Thymus (tissue), 14 donors: ENCODE results near the gene OR13H1. TPM values are rescaled to one million over a fixed set of nuclear protein-coding genes. Genes with fewer than 3 reads are reported as not detected.
"Not testable (repeated sequence)": the region's sequence is repeated elsewhere in the genome, so short reads cannot be mapped to it uniquely, and the experiment has no call there.

Source experiments
- DNase-seq, 9 donors: peaks; one replicate each; pipeline ENCODE4 v3.0.0-alpha.2; 2013; ENCODE audit warnings: low spot score in 9 of 9, low read depth in 6 of 9, missing footprints in 1 of 9
- H3K27ac ChIP-seq, 2 donors: one replicate each; pipeline ENCODE4 v1.5.1; 2013; ENCODE audit warnings: control low read depth in 1 of 2, low read depth in 1 of 2, low read length in 1 of 2, mild to moderate bottlenecking in 1 of 2, moderate library complexity in 1 of 2
- H3K27me3 ChIP-seq, 2 donors: one replicate each; pipeline ENCODE4 v1.5.1; 2013; ENCODE audit warnings: low read length in 1 of 2; ENCODE audit not compliant: control insufficient read depth in 2 of 2, insufficient read depth in 1 of 2
- H3K36me3 ChIP-seq, 2 donors: one replicate each; pipeline ENCODE4 v1.5.1; 2013; ENCODE audit warnings: low read length in 1 of 2, mild to moderate bottlenecking in 1 of 2, moderate library complexity in 1 of 2; ENCODE audit not compliant: control insufficient read depth in 2 of 2, insufficient read depth in 2 of 2
- H3K4me1 ChIP-seq, 2 donors: one replicate each; pipeline ENCODE4 v1.5.1; 2013; ENCODE audit warnings: low read length in 2 of 2; ENCODE audit not compliant: control insufficient read depth in 2 of 2, insufficient read depth in 2 of 2
- H3K4me3 ChIP-seq, 2 donors: one replicate each; pipeline ENCODE4 v1.5.1; 2013; ENCODE audit warnings: low read length in 2 of 2, control low read depth in 1 of 2, mild to moderate bottlenecking in 1 of 2
- H3K9me3 ChIP-seq, 2 donors: one replicate each; pipeline ENCODE4 v1.5.1; 2013; ENCODE audit warnings: low read length in 1 of 2, mild to moderate bottlenecking in 1 of 2; ENCODE audit not compliant: control insufficient read depth in 2 of 2, insufficient read depth in 1 of 2
- WGBS: extraction: QIAGEN DNeasy Blood & Tissue Kit; methylation state at CpG from one replicate; pipeline ENCODE4 v1.1.7; 2013; 5-methylcytosine and 5-hydroxymethylcytosine counted together
- long read RNA-seq, 10 donors: transcript quantifications; one replicate each; lab custom pipeline, GENCODE V29; 2026
- polyA plus RNA-seq: library from polyadenylated mRNA; stranded (reverse); fragments of 200-250 nt; gene quantifications from one replicate; pipeline ENCODE4 v1.2.3, GENCODE V29; 2013
- total RNA-seq: library from RNA; stranded (reverse); fragments of 120-200 nt; gene quantifications from one replicate; pipeline ENCODE4 v1.2.4, GENCODE V29; 2013
- donor health status: healthy.

Gene OR13H1
- total RNA-seq (not detected), polyA plus RNA-seq (not detected)
- long read RNA-seq, donor 1: 0 reads
- long read RNA-seq, donor 2: 0 reads
- long read RNA-seq, donor 3: 0 reads
- long read RNA-seq, donor 4: 0 reads
- long read RNA-seq, donor 5: 0 reads
- long read RNA-seq, donor 6: 0 reads
- long read RNA-seq, donor 7: 0 reads
- long read RNA-seq, donor 8: 0 reads
- long read RNA-seq, donor 9: 0 reads
- long read RNA-seq, donor 10: 0 reads

- whole genome bisulfite sequencing: 70% methylated on average over 1 of the region's 1 CpG
These were observed at the start of gene OR13H1 for GRCh38 chrX:131543774-131544173. OR13H1 (plus strand) TSS chrX:131544074; CDS start chrX:131544074, 0 bp downstream.

GRCh38 chrX:131501556-131501955 is 42.3 kb upstream of the OR13H1 start:
- 93% methylated on average over 5 of the region's 5 CpGs for WGBS
- H3K9me3 ChIP-seq: not testable (repeated sequence)

More at GRCh38 chrX:131543774-131544173, at the start of gene OR13H1:
- H3K9me3 ChIP-seq: no peaks in the 10 kb centered on the region
- no peaks in the 10 kb centered on the region for H3K27me3 ChIP-seq
- no peaks in the 10 kb centered on the region for H3K4me1 ChIP-seq
- no peak for DNase-seq
- no peak within 1 kb of the TSS for H3K4me3 ChIP-seq
- no peak within 1 kb of the TSS for H3K27ac ChIP-seq
- H3K36me3 ChIP-seq: no peaks in the 10 kb centered on the region

GRCh38 chrX:131513159-131513914 is 30.5 kb upstream of the OR13H1 start:
- 94% methylated on average over 9 of the region's 9 CpGs for WGBS
- no peak for DNase-seq

More at GRCh38 chrX:131501556-131501955, 42.3 kb upstream of the OR13H1 start:
- H3K27me3 ChIP-seq, H3K27ac ChIP-seq, H3K36me3 ChIP-seq, DNase-seq, H3K4me1 ChIP-seq, H3K4me3 ChIP-seq: not testable (repeated sequence)

GRCh38 chrX:131521824-131522223 is 22.1 kb upstream of the OR13H1 start:
- WGBS: 70% methylated on average over 2 of the region's 2 CpGs
- H3K27ac ChIP-seq: no peak overlapping the region

More at GRCh38 chrX:131513159-131513914, 30.5 kb upstream of the OR13H1 start:
- Histone ChIP-seq H3K4me3 (no peak overlapping the region), H3K27me3 (no peaks in the 10 kb centered on the region), H3K4me1 (no peaks in the 10 kb centered on the region), H3K36me3 (no peaks in the 10 kb centered on the region), H3K9me3 (peaks cover 0 to 3% of the 10 kb centered on the region in 2 donors), H3K27ac (no peak overlapping the region)

GRCh38 chrX:131544218-131544617 is 344 bp downstream of the OR13H1 start:
- Histone ChIP-seq H3K36me3 (no peaks in the 10 kb centered on the region), H3K9me3 (no peaks in the 10 kb centered on the region), H3K4me1 (no peaks in the 10 kb centered on the region), H3K4me3 (no peak overlapping the region), H3K27ac (no peak overlapping the region), H3K27me3 (no peaks in the 10 kb centered on the region)
- no peak for DNase-seq
- 95% methylated on average over 4 of the region's 4 CpGs for WGBS

More at GRCh38 chrX:131521824-131522223, 22.1 kb upstream of the OR13H1 start:
- DNase-seq: no peak
- Histone ChIP-seq H3K36me3 (no peaks in the 10 kb centered on the region), H3K4me1 (no peaks in the 10 kb centered on the region), H3K9me3 (peaks cover 0 to 3% of the 10 kb centered on the region in 2 donors), H3K27me3 (no peaks in the 10 kb centered on the region), H3K4me3 (no peak overlapping the region)

- no peak for DNase-seq
- no peak overlapping the region for H3K27ac ChIP-seq
- H3K4me3 ChIP-seq: no peak overlapping the region
- no peaks in the 10 kb centered on the region for H3K36me3 ChIP-seq
- no peaks in the 10 kb centered on the region for H3K4me1 ChIP-seq
- WGBS: 51% methylated on average over 2 of the region's 2 CpGs
- no peaks in the 10 kb centered on the region for H3K27me3 ChIP-seq
- H3K9me3 ChIP-seq: no peaks in the 10 kb centered on the region
These were observed 5.1 kb downstream of the OR13H1 start for GRCh38 chrX:131549011-131549410.

GRCh38 chrX:131552453-131552852 is 8.6 kb downstream of the OR13H1 start:
- H3K36me3 ChIP-seq, H3K4me1 ChIP-seq, H3K27me3 ChIP-seq, H3K27ac ChIP-seq, H3K9me3 ChIP-seq, DNase-seq, H3K4me3 ChIP-seq: not testable (repeated sequence)
- WGBS: 98% methylated on average over 9 of the region's 10 CpGs

- no peaks in the 10 kb centered on the region for H3K36me3 ChIP-seq
These were observed 14.7 kb downstream of the OR13H1 start for GRCh38 chrX:131558562-131558961.

GRCh38 chrX:131564553-131565229 is 20.8 kb downstream of the OR13H1 start:
- Histone ChIP-seq H3K27ac (no peak overlapping the region), H3K4me3 (no peak overlapping the region), H3K4me1 (no peaks in the 10 kb centered on the region), H3K9me3 (no peaks in the 10 kb centered on the region), H3K27me3 (no peaks in the 10 kb centered on the region), H3K36me3 (no peaks in the 10 kb centered on the region)
- 89% methylated on average over 2 of the region's 2 CpGs for WGBS
- no peak for DNase-seq

More at GRCh38 chrX:131558562-131558961, 14.7 kb downstream of the OR13H1 start:
- Histone ChIP-seq H3K4me1 (no peaks in the 10 kb centered on the region), H3K9me3 (no peaks in the 10 kb centered on the region), H3K4me3 (no peak overlapping the region), H3K27me3 (no peaks in the 10 kb centered on the region), H3K27ac (no peak overlapping the region)
- no peak for DNase-seq
- WGBS: 85% methylated on average over 4 of the region's 4 CpGs
